ENCODE data around the gene ZC3H14. TPM values are rescaled to one million over a fixed set of nuclear protein-coding genes. Genes with fewer than 3 reads are reported as not detected.

ZC3H14 gene
- total and polyA plus RNA-seq, 9 of the 15 experiments (the other 6 are each of a cell fraction or from before 2014, with no cell fraction given) = 21.1 to 109 (median 45.3) TPM

DNA sequence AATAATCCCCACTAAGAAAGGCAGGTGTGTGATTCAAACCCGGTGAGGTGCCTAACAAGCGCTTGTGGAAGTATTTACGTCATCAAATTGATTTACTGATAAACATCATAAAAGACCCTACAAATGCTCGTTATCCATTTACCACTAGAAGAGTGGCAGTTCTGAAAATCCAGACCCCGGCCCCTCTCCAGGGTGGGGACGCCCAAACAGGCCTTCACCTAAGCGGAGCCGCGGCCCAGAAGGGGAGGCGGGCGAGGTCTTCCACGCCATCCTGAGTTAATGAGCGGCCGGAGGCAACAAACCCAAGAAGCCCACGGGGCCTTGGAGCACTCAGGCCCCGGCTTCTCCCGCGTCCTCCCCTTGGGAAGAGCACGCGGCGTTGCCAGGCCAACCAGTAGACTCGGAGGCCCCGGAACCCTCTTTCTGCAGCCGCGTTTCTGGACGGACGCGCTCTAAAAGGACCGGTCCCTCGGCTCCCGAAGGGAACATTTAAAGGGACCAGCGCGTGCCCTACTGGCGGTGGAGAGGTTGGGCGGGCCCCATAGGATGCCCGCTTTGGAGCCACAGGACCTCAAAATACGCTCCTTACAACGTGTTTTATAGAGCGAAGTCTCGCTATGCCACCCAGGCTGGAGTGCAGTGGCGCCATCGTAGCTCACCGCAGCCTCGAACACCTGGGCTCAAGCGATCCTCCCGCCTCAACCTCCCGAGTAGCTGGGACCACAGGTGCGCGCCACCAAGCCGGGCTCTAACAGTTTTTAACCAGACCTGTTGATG lies 11.6 kb upstream of the ZC3H14 start (continued):
- TF ChIP-seq, protein P1, sequence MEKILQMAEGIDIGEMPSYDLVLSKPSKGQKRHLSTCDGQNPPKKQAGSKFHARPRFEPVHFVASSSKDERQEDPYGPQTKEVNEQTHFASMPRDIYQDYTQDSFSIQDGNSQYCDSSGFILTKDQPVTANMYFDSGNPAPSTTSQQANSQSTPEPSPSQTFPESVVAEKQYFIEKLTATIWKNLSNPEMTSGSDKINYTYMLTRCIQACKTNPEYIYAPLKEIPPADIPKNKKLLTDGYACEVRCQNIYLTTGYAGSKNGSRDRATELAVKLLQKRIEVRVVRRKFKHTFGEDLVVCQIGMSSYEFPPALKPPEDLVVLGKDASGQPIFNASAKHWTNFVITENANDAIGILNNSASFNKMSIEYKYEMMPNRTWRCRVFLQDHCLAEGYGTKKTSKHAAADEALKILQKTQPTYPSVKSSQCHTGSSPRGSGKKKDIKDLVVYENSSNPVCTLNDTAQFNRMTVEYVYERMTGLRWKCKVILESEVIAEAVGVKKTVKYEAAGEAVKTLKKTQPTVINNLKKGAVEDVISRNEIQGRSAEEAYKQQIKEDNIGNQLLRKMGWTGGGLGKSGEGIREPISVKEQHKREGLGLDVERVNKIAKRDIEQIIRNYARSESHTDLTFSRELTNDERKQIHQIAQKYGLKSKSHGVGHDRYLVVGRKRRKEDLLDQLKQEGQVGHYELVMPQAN (IDR thresholded peaks at IDR 0.05; ENCODE audit: borderline replicate concordance) = 0 out of 2 replicates have a peak, but pooled peaks have one; percentile 36
- TF ChIP-seq XRCC5 (IDR thresholded peaks at IDR 0.05; ENCODE audit: low read depth, low read length) (0 out of 2 replicates have a peak, but pooled peaks have one; percentile 37), SIX5 (IDR thresholded peaks at IDR 0.05; ENCODE audit: borderline replicate concordance in 1 of 2, insufficient read depth in 1 of 2, low read depth in 1 of 2, low read length in 2 of 2) (peak in 1 of 2 experiments; percentile 12; a peak in 1 of 4 replicates), TBP (optimal IDR thresholded peaks at IDR 0.05; ENCODE audit: low read depth, low read length) (peak; percentile 84), GABPB1 (CRISPR knock-in tag; IDR thresholded peaks at IDR 0.05) (peak; percentile 84), GABPA (tag; conservative IDR thresholded peaks at IDR 0.05; ENCODE audit: low read depth) (peak; percentile 66), POLR2A (conservative IDR thresholded peaks at IDR 0.05) (0 out of 2 replicates have a peak, but pooled peaks have one; percentile 20), MYC (IDR thresholded peaks at IDR 0.05; ENCODE audit: low read depth, low read length) (peak; percentile 37; the same call in 1 of the 2 replicates), MYC (CRISPR knock-in tag; IDR thresholded peaks at IDR 0.05; ENCODE audit: borderline replicate concordance, low read depth) (no peak), TAF1 (IDR thresholded peaks at IDR 0.05; ENCODE audit: control insufficient read depth, extremely low read depth, insufficient read depth, low read length, severe bottlenecking) (peak; percentile 26)
- TF ChIP-seq, protein P2, sequence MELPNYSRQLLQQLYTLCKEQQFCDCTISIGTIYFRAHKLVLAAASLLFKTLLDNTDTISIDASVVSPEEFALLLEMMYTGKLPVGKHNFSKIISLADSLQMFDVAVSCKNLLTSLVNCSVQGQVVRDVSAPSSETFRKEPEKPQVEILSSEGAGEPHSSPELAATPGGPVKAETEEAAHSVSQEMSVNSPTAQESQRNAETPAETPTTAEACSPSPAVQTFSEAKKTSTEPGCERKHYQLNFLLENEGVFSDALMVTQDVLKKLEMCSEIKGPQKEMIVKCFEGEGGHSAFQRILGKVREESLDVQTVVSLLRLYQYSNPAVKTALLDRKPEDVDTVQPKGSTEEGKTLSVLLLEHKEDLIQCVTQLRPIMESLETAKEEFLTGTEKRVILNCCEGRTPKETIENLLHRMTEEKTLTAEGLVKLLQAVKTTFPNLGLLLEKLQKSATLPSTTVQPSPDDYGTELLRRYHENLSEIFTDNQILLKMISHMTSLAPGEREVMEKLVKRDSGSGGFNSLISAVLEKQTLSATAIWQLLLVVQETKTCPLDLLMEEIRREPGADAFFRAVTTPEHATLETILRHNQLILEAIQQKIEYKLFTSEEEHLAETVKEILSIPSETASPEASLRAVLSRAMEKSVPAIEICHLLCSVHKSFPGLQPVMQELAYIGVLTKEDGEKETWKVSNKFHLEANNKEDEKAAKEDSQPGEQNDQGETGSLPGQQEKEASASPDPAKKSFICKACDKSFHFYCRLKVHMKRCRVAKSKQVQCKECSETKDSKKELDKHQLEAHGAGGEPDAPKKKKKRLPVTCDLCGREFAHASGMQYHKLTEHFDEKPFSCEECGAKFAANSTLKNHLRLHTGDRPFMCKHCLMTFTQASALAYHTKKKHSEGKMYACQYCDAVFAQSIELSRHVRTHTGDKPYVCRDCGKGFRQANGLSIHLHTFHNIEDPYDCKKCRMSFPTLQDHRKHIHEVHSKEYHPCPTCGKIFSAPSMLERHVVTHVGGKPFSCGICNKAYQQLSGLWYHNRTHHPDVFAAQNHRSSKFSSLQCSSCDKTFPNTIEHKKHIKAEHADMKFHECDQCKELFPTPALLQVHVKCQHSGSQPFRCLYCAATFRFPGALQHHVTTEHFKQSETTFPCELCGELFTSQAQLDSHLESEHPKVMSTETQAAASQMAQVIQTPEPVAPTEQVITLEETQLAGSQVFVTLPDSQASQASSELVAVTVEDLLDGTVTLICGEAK (IDR thresholded peaks at IDR 0.05) = peak; percentile 76
- TF ChIP-seq, protein P2 (CRISPR knock-in tag; IDR thresholded peaks at IDR 0.05) = no peak
- TF ChIP-seq, protein P3, sequence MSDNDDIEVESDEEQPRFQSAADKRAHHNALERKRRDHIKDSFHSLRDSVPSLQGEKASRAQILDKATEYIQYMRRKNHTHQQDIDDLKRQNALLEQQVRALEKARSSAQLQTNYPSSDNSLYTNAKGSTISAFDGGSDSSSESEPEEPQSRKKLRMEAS (CRISPR knock-in tag; IDR thresholded peaks at IDR 0.05) = peak; percentile 72
- TF ChIP-seq, protein P4, sequence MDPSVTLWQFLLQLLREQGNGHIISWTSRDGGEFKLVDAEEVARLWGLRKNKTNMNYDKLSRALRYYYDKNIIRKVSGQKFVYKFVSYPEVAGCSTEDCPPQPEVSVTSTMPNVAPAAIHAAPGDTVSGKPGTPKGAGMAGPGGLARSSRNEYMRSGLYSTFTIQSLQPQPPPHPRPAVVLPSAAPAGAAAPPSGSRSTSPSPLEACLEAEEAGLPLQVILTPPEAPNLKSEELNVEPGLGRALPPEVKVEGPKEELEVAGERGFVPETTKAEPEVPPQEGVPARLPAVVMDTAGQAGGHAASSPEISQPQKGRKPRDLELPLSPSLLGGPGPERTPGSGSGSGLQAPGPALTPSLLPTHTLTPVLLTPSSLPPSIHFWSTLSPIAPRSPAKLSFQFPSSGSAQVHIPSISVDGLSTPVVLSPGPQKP (CRISPR knock-in tag; IDR thresholded peaks at IDR 0.05) = no peak

All from K562 (cell line).